SK-N-SH treated with all-trans-retinoic acid at 6 μM for 48 hours (cell line): ENCODE data around the gene LIMS4.
"Not testable (repeated sequence)": the region's sequence is repeated elsewhere in the genome, so short reads cannot be mapped to it uniquely, and the experiment has no call there.

Experiments used
- ARNTL ChIP-seq: fragments of 450-650 bp; formaldehyde crosslinking; IDR thresholded peaks from 2 replicates; pipeline ENCODE4 v1.5.0; 2020; ENCODE audit warnings: low read depth, mild to moderate bottlenecking, moderate library complexity, borderline replicate concordance
- OSR1 ChIP-seq: fragments of 250-450 bp; sonication (Bioruptor Pico); IDR thresholded peaks from 2 replicates; pipeline ENCODE4 v1.8.0; 2022; ENCODE audit warnings: moderate library complexity, mild to moderate bottlenecking, inconsistent platforms
- PATZ1 ChIP-seq: fragments of 250-450 bp; sonication (Bioruptor Pico); IDR thresholded peaks from 2 replicates; pipeline ENCODE4 v1.8.0; 2020; ENCODE audit warnings: mild to moderate bottlenecking, moderate library complexity, borderline replicate concordance
- ZFP3 ChIP-seq: fragments of 250-450 bp; sonication (Bioruptor Pico); IDR thresholded peaks from 2 replicates; pipeline ENCODE4 v1.5.0; 2020; ENCODE audit warnings: mild to moderate bottlenecking, moderate library complexity

- TF ChIP-seq OSR1 (CRISPR knock-in tag); ARNTL; PATZ1 (CRISPR knock-in tag); ZFP3 (CRISPR knock-in tag): not testable (repeated sequence)
Observed at GRCh38 chr2:110460318-110460717, 12.3 kb downstream of the LIMS4 start.
